Stomach (tissue), 4 donors: ENCODE data around the gene MYO1E.

Source experiments
- EP300 ChIP-seq: sonication (generic); formaldehyde crosslinking; IDR thresholded peaks from one replicate; pipeline ENCODE4 v1.6.1; 2017; ENCODE audit warnings: antibody characterized with exemption
- POLR2A ChIP-seq, 4 donors: fragments of 450-650 bp; IDR thresholded peaks; one replicate each; pipeline ENCODE4 v1.6.1; 2016; ENCODE audit warnings: antibody characterized with exemption in 4 of 4, control low read depth in 2 of 4, mild to moderate bottlenecking in 1 of 4, moderate library complexity in 1 of 4
- TF ChIP-seq, protein P1 (sequence below), 7 experiments: fragments of 450-650 bp in 4 of 7; fragments of 200-600 bp in 3 of 7; sonication (generic) in 3 of 7; IDR thresholded peaks; one replicate each; pipeline ENCODE4 v1.5.1; 2016 to 2019; ENCODE audit warnings: antibody characterized with exemption in 7 of 7, control low read depth in 2 of 7, mild to moderate bottlenecking in 1 of 7

DNA sequence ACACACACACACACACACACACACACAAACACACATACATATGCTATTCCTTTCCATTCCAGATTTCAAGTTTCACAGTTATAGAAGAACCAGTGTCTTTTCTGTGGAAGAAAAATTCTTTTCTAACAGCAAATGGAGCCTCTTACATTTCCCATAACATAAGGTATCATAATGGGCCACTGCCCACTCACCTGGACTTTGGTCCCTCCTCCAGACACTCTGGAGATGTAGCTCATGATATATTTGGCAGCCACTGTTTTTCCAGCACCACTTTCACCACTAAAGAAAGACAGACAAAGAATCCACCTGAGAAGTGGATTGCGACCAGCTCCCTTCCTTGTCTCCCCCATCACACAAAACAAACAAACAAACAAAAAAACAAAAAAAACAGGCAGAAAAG is 136.3 kb downstream of the MYO1E start:
- TF ChIP-seq, protein P1, sequence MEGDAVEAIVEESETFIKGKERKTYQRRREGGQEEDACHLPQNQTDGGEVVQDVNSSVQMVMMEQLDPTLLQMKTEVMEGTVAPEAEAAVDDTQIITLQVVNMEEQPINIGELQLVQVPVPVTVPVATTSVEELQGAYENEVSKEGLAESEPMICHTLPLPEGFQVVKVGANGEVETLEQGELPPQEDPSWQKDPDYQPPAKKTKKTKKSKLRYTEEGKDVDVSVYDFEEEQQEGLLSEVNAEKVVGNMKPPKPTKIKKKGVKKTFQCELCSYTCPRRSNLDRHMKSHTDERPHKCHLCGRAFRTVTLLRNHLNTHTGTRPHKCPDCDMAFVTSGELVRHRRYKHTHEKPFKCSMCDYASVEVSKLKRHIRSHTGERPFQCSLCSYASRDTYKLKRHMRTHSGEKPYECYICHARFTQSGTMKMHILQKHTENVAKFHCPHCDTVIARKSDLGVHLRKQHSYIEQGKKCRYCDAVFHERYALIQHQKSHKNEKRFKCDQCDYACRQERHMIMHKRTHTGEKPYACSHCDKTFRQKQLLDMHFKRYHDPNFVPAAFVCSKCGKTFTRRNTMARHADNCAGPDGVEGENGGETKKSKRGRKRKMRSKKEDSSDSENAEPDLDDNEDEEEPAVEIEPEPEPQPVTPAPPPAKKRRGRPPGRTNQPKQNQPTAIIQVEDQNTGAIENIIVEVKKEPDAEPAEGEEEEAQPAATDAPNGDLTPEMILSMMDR (IDR thresholded peaks at IDR 0.05), result no peak
- TF ChIP-seq POLR2A (IDR thresholded peaks at IDR 0.05), result no peak
- TF ChIP-seq EP300, result no peak
